PFSK-1 (cell line): ENCODE results near the gene CPSF4L.

Experiments
- FOXP2 ChIP-seq: optimal IDR thresholded peaks from 2 replicates; pipeline ENCODE3; 2011; ENCODE audit warnings: borderline replicate concordance, control low read depth, inconsistent platforms; ENCODE audit not compliant: insufficient read depth; ENCODE audit errors: extremely low read length, extremely low read depth
- POLR2AphosphoS5 ChIP-seq: IDR thresholded peaks from 2 replicates; pipeline ENCODE4 v1.6.1; 2012; ENCODE audit warnings: low read depth, mild to moderate bottlenecking, control low read depth, low read length, moderate library complexity
- SIN3A ChIP-seq: IDR thresholded peaks from 2 replicates; pipeline ENCODE4 v1.6.1; 2012; ENCODE audit warnings: mild to moderate bottlenecking, low read length, moderate library complexity, borderline replicate concordance; ENCODE audit not compliant: insufficient read depth
- TAF1 ChIP-seq: IDR thresholded peaks from 2 replicates; pipeline ENCODE4 v1.6.1; 2012; ENCODE audit warnings: low read length, control low read depth, borderline replicate concordance; ENCODE audit not compliant: insufficient read depth
- TF ChIP-seq, protein P1 (sequence below), 2 experiments: IDR thresholded peaks; 2 replicates each; pipeline versions ENCODE4 v1.6.1 to v1.8.0; 2011 to 2012; ENCODE audit warnings: low read depth in 2 of 2, low read length in 2 of 2, control low read depth in 1 of 2, inconsistent platforms in 1 of 2, mild to moderate bottlenecking in 1 of 2, moderate library complexity in 1 of 2; ENCODE audit not compliant: insufficient read depth in 1 of 2

Gene CPSF4L

DNA sequence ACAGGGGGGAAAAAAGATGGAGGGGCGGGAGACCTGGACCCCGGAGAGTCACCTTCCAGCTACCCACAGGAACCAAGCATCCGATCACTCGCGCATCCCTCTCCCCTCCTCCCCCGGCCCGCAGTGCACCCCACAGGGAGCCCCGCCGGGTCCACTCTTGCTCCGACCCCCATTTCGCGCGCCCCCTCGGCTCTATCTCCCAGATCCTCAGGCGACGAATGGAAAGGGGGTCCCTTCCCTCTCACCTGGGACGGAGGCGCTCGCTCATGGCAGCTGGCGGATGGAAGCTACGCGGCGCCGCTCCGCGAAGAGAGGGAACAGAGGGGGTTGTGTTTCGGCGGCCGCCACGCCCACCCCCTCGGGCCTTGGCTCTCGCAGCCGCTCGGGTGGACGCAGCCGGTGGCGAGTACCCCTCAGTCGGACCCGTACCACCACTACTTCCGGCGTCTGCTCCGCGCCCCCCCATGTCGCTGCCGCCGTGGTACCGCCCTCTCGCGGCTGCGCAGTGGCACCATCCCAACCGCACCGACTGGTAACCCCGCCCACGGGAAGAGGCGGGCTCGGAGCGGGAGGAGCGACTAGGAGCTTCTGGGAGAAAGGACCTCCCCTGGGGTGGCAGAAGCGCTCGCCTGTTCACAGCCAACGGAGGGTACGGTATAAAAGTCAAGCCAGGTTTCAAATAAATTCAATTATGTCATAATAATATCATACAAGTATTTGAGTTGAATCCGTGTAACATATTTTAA lies 29.7 kb downstream of the CPSF4L start:
- peak; percentile 41; the same call in 1 of the 2 replicates for TF ChIP-seq TAF1
- TF ChIP-seq FOXP2, result peak; percentile 95
- 0 out of 2 replicates have a peak, but pooled peaks have one; percentile 51 for TF ChIP-seq SIN3A
- TF ChIP-seq, protein P1, sequence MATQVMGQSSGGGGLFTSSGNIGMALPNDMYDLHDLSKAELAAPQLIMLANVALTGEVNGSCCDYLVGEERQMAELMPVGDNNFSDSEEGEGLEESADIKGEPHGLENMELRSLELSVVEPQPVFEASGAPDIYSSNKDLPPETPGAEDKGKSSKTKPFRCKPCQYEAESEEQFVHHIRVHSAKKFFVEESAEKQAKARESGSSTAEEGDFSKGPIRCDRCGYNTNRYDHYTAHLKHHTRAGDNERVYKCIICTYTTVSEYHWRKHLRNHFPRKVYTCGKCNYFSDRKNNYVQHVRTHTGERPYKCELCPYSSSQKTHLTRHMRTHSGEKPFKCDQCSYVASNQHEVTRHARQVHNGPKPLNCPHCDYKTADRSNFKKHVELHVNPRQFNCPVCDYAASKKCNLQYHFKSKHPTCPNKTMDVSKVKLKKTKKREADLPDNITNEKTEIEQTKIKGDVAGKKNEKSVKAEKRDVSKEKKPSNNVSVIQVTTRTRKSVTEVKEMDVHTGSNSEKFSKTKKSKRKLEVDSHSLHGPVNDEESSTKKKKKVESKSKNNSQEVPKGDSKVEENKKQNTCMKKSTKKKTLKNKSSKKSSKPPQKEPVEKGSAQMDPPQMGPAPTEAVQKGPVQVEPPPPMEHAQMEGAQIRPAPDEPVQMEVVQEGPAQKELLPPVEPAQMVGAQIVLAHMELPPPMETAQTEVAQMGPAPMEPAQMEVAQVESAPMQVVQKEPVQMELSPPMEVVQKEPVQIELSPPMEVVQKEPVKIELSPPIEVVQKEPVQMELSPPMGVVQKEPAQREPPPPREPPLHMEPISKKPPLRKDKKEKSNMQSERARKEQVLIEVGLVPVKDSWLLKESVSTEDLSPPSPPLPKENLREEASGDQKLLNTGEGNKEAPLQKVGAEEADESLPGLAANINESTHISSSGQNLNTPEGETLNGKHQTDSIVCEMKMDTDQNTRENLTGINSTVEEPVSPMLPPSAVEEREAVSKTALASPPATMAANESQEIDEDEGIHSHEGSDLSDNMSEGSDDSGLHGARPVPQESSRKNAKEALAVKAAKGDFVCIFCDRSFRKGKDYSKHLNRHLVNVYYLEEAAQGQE (IDR thresholded peaks at IDR 0.05; ENCODE audit: insufficient read depth in 1 of 2, low read depth in 2 of 2, low read length in 2 of 2), result no peak
- TF ChIP-seq POLR2AphosphoS5, result peak; percentile 70; the same call in 1 of the 2 replicates

DNA sequence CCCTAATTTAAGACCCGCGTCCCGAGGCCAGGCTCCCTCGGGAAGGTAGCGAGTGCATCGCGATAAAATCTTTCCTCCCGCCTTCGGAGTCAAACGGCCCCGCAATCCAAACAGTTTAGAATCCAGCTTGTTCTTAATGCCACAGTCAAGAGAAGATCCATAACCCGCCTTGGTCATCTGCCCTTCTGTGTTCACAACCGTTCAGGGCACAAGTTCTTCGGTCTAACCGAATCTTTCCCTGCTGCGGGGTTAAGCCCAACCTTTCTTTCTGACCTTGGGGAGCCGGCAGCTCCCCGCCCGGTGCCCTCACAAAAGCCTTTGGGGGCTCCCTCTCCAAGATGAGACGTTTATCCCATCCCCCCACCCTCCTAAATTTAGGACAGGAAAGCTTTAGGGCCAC lies 30.3 kb downstream of the CPSF4L start:
- TF ChIP-seq POLR2AphosphoS5 (no peak), SIN3A (no peak), FOXP2 (no peak), TAF1 (no peak)
- TF ChIP-seq, protein P1 (IDR thresholded peaks at IDR 0.05; ENCODE audit: insufficient read depth in 1 of 2, low read depth in 2 of 2, low read length in 2 of 2), result no peak

DNA sequence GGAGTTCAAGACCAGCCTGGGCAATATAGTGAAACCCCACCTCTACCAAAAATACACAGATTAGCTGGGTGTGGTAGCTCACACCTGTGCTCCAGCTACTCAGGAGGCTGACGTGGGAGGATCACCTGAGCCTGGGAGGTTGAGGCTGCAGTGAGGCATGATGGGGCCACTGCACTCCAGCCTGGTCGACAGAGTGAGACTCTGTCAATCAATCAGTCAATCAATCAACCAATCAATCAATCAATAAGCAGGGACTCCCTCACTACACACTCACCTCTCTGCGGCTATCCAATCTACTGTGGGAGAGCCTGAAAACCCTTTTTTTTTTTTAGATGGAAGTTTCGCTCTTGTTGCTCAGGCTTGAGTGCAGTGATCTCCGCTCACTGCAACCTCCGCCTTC lies 31.6 kb downstream of the CPSF4L start:
- TF ChIP-seq SIN3A (no peak), TAF1 (no peak), POLR2AphosphoS5 (no peak), FOXP2 (no peak)
- TF ChIP-seq, protein P1 (IDR thresholded peaks at IDR 0.05; ENCODE audit: insufficient read depth in 1 of 2, low read depth in 2 of 2, low read length in 2 of 2), result no peak

DNA sequence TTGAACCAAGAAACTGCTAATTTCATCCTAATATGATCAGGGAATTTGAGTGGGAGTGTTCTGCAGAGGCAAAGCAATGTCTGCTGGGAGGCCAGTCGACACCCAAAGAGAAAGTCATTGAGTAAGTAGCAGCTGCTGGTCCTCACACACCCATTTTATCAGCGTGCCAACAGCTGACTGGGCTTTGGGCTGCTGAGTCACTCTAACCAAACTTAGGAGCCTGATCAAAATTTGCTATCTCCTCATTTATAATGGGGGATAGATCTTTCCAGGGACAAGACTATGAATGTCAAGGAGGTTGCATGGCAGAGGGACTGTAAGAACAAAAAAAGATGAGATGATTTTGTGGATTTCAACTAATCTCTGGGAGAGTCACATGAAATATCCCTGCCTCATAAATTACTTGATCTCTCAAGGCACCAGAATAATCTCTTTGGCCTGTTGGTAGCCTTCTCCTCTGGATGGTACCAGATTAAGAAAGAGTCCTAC lies 32.9 kb downstream of the CPSF4L start:
- no peak for TF ChIP-seq POLR2AphosphoS5
- TF ChIP-seq SIN3A, result no peak
- TF ChIP-seq TAF1, result no peak
- TF ChIP-seq, protein P1 (IDR thresholded peaks at IDR 0.05; ENCODE audit: insufficient read depth in 1 of 2, low read depth in 2 of 2, low read length in 2 of 2), result no peak
- no peak for TF ChIP-seq FOXP2

DNA sequence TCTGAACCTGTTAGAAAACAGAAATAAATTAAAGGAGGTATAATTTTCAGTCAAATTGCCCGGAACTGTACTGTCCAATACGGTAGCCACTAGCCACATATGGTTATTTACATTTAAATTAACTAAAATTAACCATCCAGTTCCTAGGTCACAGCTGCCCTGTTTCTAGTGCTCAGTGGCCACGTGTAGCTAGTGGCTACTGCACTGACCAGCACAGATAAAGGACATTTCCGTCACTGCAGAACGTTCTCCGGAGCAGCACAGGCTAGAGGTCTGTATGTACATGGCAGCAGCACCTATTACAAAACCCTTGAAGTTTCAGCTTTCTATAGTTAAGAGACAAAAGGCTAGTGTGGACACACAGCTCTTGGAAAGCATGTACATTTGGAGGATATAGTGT lies 33.7 kb downstream of the CPSF4L start:
- TF ChIP-seq TAF1, result no peak
- TF ChIP-seq FOXP2, result no peak
- TF ChIP-seq SIN3A, result no peak
- TF ChIP-seq POLR2AphosphoS5, result no peak
- TF ChIP-seq, protein P1 (IDR thresholded peaks at IDR 0.05; ENCODE audit: insufficient read depth in 1 of 2, low read depth in 2 of 2, low read length in 2 of 2), result no peak
